HG02870 (cell line): ENCODE measurements around the gene MIER1.
A peak's percentile ranks its signal among the peaks of the same experiment; 100 is the strongest.

Source experiments
- ATAC-seq: cut with Tn5 transposase; IDR thresholded peaks from one replicate; pipeline ENCODE4 v1.9.1; 2021; ENCODE audit warnings: mild to moderate bottlenecking, moderate library complexity; ENCODE audit not compliant: unreplicated experiment

MIER1 gene

DNA sequence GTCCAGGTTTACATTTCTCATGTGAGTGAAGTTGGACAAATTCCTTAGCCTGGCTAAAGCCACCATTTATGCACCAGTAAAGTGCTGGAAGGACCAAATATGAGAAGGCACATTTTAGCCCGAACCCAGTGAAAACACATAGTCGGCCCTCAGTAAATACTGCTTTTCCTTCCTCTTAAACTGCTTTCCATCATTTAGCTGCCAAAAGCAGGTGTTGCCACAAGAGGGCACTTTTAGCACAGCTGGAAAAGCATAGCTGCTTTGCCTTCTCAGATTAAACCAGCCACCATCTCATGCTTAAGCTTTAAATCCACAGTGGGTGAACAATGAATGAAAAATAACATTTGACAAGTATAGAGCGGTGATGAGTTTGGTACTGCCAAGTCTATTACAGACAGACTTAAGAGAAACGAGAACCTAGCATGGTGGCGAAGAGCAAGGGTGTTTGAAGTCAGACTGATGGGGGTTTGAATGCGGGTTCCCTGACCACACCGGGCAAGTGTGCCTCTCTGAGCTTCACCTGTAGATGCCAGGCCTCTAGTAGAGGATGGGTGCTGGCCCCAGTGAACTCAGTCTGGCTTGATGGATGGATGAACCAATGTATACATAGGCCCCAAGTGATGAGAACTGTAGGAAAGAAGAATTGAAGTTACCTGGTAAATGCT, 71.4 kb downstream of the MIER1 start:
- ATAC-seq = peak; percentile 58

DNA sequence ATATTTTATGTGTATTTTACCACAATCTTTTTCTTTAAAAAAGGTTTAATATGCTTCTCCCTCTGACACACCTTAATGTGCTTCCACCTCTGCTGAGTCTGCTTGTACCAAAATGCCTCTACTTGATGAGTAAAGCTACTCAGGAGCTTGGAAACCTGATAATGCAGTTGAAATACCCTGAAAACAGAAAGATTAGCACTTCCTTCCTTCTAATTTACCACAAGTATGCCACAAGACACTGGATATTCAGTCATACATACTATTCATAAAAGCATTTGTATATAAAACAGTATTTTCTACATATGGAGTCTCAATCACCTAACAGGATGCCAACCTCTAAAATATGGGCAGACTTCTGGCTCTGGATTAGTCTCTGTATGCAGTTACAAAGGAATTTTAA, 74.2 kb downstream of the MIER1 start:
- ATAC-seq = no peak

DNA sequence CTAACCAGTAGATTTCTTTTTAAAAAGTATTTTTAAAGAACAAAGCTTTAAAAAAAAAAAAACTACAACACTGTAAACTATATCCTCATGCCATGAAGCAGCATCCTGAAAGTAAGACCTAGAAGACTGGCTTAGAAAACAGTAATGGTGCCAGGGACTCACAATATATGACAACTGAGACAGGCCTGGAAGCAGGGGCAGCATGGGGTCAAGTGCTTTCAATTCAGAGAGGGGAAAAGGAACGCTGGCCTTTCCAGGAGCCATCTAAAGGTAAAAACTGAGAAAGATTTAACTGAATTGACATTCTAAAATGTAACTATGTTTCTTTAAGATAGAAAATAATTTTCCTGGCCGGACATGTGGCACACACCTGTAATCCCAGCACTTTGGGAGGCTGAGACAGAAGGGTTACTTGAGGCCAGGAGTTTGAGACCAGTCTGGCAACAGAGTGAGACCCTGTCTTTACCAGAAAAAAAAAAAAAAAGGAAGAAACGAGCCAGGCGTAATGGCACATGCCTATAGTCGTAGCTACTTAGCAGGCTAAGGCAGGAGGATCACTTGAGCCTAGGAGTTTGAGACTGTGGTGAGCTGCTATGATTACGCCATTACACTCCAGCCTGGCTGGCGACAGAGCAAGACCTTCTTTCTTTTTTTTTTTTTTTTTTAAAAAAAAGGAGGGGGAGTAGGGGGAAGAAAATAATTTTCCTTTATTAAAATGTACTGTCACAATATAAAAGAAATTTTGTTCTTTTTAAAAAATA, 75.0 kb downstream of the MIER1 start:
- ATAC-seq = no peak

DNA sequence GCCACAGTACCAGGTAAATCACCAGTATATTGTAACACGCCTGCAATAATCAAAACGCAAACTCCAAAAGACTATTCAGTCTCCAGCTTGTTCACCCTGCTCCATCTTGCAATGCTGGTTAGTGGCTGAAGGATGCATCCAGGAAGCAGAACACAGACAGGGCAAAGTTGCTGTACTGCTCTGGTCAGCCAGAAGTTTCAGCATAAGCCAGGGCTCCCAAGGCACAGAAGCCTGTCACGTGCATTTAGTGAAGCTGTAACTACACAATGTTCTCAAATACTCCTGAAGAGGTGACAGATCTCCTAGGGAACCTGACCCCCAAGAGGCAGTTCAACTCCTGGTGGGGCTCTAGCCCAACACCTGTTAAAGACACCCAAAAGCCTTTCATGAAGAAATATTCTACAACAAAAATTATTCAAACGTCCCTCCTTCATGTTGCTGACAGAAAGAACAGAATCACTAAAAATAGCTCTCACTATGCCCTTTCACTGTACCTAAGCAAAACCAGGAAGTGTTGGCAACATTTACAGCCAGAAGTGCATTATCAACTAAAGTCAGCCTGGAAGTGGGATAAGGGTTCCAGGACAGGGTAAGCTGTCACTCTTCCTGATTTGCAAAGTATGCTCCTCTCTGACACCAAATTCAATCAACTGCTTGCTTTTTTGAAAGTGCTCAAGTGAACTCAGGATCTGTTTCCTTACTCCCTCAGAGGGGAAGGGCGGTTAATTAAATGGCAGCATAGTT, 77.1 kb downstream of the MIER1 start:
- no peak for ATAC-seq

DNA sequence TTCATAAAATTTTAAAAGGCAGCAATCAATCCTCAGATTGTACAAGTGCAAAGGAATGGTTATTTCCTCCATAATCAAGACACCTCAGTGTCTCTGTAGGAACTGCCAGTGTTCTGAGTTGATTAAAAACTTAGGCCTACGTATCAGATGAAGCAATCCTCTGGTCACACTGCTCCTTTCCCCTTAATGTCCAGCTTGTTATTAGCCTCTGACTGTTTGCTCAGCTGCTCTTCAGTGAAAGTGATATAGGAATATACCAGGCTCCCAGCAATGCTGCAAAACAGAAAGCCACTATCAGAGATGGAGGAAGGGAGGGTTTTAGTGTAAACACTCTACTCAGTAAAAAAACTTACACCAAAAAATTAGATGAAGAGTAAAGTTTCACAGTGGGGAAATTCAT, 79.4 kb downstream of the MIER1 start:
- no peak for ATAC-seq

DNA sequence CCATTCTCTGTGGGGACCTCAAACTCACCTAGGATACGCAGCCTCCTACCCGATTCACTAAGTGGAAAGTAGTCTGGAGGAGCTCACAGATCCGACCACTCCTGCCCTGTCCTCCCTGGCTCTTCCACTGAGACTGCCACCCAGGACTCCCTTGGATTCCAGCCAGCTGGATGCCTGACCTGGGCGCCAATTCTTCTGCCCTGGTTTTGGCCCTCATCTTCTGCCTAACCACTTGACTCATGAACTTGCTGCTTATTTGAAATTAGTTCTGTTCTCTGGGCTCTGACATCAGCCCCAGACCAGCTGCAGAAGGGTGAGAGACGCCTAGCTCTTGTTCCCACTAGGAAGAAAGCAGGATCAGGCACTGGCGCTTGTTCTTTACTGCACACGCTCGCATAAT, 80.3 kb downstream of the MIER1 start:
- ATAC-seq = no peak

DNA sequence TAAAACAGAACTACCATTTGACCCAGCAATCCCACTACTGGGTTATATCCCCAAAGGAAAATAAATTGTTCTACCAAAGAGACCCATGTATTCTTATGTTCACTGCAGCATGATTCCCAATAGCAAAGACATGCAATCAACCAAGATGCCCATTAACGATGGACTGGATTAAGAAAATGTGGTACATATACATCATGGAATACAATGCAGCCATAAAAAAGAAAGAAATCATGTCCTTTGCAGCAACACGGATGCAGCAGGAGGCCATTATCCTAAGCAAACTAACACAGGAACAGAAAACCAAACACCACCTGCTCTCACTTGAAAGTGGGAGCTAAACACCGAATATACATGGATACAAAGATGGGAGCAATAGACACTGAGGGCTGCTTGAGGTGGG, 85.0 kb downstream of the MIER1 start:
- no peak for ATAC-seq

DNA sequence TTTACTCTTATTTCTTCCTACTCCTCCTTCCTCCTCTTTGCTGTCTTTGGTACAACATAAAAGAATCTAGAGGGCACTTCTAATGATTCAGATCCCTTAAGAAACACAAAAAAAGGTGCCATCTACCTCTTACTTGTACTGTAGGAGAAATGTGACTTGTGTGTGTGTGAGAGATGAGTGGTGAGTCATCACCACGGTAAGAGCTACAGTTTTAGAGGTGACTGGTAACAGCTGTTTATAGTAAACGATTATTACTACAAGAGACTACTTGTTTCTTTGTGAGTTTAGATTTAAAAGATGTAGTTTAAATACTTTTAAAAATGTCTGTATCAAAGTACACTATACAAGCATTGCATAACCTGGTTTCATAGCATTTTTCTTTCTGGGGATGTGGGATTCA, 88.8 kb downstream of the MIER1 start:
- peak; percentile 58 for ATAC-seq

DNA sequence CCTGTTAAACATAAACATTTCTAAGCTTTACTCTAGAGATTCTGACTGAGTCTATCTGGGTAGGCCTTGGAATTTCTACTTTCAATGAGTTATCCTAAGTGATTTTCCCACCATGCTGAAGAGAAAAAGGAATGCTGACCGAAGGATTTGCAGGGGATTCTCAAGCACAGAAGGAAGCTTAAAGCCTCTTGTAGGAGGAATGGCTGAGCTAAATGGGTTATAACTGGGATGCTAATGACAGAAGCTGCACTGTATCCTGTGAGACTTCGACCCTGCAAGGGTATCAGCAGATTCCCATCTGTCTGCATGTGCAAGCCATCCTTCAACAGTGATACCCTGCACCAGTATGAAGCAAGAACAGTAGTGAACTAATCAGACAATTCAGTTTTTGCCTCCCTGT, 93.8 kb downstream of the MIER1 start:
- no peak for ATAC-seq

DNA sequence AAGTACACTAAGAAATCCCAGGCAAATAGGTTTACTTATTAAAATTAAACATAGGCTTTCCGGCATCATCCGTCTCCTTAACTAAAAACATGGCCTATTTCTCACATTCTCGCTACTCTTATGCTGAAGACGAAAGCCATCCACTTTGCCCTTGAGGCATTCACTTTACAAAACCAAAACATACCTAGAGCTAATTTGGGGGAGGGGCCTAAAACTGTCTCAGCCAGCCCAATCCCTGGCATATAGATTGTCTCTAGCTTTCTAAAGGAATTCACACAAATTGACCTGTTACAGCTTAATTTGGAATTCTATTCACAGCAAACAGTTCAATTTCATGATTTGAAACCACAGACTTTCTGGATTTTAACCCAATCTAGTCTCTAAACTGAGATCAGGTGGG, 94.3 kb downstream of the MIER1 start:
- no peak for ATAC-seq

DNA sequence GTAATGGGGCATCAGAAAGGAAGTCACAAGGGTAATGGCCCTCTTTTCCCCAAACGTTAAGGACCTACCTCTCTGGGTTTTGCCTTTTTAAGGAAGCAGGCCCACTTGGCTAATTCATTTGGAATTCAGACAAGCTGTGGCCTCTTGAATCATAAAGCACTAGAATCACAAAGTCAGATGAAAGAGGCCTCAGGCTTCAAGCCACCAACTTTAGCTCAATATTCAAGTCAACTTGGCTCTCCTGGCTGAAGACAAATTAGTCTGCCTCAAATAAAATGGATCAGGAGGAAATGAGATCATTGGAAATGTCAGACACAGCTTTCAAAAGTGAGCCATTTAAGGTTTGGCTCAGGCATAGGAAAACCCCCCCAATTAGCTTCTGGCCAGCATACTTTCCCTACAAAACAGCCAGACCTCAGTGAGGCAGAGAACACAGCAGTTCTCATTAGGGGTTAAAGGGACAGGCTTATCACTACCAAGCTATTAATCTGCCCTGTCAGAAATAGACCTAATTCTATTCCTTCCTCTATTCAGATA, 94.9 kb downstream of the MIER1 start:
- no peak for ATAC-seq

DNA sequence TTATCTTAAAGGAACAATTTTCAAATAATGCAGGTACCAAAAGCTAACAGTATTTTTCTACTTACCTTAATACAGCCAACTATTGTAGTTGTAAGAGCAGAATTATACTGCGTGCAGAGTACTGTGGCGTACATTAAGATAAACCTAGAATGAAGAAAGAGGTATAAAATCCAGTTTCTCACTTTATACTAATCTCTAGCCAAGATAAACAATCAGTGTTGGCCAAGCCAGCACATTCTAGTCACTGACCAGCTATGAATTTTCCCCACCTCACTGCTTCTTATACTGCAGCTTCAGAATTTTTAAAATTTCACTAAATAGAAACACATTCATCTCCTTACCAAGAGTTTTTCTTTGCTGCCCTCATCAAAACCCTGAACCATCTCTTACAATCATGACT, 95.5 kb downstream of the MIER1 start:
- ATAC-seq = no peak

DNA sequence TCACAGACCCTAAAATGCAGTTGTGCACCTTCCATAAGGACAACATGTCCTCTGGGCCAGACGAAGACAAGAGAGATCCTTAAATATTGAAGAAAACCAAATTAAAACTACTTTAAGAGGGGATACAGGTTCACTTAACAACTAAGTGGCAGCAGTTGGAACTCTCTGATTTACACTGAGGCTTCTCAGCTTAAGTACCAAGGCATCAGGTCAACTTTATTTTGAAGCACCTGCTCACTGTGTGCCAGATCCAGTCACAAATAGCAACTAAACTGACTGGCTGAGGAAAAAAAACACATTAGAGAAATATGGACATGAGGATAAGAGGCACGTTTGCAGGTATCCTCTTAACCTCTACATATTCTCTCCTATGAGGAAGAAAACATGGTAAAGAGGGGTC, 96.0 kb downstream of the MIER1 start:
- ATAC-seq = no peak

DNA sequence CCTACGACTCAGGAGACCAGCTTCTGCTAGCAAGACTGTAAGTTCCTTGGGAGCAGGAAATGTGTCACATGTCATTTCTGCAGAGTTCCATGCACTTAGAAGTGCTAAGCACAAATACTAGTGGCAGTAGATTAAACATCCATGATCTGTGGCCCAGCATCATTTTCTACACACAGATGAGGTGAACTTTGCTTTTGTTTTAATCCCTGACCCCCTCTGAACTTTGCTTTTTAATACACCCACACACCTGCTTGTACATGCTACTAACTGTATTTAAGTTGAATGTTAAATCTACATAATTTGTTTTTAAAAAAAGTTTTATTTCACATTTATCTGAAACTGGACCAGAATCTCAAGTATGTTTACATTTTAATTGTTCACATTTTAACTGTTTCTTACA, 104.7 kb downstream of the MIER1 start:
- no peak for ATAC-seq

DNA sequence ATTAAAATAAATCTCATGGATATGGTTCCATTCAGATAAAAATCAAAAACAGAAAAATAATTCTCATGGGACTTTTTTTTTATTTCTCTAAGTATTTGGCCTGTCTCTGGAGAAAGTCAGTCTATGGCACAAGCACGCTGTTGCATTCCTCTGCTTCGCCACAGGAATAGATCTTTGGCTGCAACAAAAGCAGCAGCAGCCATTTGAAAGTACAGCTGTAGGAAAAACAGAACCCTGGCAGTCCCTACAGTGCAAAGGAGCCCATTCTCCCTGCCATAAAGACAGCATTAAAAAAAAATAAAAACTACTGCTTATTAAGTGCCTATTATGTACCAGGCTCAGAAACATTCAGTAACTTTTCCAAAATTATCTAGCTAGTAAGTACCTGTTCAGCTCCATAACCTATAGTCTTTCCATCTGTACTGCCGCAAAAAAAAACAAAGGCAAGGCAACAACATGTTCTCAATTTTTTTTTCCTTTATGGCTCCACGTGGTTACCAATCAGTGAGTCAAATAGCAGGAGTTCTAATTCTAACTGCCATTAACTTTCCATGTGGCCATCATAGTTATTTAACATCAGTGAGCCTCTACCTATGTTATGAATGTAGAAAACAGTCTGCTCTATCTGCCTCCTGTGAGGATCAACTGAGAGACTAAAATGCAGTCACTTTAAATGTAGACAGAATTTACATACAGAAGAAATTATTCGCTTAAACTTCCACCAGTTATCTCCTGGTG, 106.5 kb downstream of the MIER1 start:
- ATAC-seq = no peak

DNA sequence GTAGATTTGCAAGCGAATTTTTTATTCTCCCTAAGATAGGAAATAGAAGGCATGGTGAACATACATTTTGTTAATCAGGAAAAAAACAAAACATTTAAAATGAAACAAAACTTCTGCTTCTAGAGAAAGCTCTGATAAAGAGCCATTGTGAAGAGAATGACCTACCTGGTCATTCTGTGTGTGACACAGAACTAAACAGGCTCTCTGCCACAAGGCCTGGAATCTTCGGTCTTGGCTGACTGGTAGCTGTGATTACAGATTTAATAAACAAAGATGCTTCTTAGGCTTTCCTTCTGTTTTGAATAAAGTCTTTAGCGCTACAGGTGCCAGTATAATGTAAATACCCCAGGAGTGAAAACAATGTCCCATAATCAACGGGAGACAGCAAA, 107.1 kb downstream of the MIER1 start:
- no peak for ATAC-seq
